Measurements from ENCODE around the gene CRADD.

DNA sequence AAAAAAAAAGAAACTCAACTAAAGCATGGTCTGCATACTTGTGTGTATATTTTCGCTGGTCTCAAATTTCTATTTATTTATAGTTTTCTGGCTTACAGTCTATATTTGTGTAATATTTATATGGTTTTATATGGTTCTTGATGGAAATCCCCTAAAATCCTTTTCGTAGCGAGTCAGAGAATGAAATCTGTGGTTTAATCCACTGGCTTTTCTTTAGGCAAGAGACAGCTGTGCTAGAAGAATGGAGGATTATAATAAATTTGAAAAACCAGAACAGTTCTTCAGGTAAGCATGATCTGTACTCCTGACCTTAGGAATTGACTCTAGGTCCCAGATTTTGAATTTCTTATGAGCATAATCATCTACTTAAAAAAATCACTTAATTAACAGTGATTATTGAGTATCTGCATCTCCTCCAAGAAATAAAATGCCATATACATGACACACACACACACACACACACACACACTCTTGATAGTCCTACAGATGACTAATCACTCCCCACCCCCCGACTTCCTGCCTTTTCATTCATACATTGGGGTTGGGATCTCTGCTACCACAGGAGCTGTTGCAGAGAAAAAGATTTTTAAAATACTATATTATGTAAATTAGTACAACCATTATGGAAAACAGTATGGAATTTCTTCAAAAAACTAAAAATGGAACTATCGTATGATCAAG, 113.4 kb downstream of the CRADD start:
- TF ChIP-seq EZH2 (IDR thresholded peaks at IDR 0.05) (no peak), CTCF (IDR thresholded peaks at IDR 0.05) (no peak)
